Neural cell (in vitro differentiated cells): ENCODE results near the gene PLXNA4. TPM values are rescaled to one million over a fixed set of nuclear protein-coding genes. Genes with fewer than 3 reads are reported as not detected.

Experiments
- H2AFZ ChIP-seq: fragments of 200-600, 300-800 bp; sonication (generic), shearing (Covaris generic); 2 replicates; pipeline ENCODE4 v1.6.0; 2014; ENCODE audit warnings: low read depth, mild to moderate bottlenecking, antibody characterized with exemption, low read length, moderate library complexity
- H3F3A ChIP-seq: fragments of 200-600 bp; shearing (Covaris generic); 2 replicates; pipeline ENCODE4 v1.6.1; 2016; ENCODE audit warnings: mild to moderate bottlenecking, moderate library complexity, mixed read lengths, antibody characterized with exemption, low read length; ENCODE audit not compliant: insufficient read depth, poor library complexity, severe bottlenecking
- H3K27ac ChIP-seq: fragments of 200-600, 300-800 bp; sonication (generic), shearing (Covaris generic); 2 replicates; pipeline ENCODE4 v1.5.1; 2014; ENCODE audit warnings: mild to moderate bottlenecking, low read length, moderate library complexity
- H3K27me3 ChIP-seq: fragments of 300-800, 200-600 bp; sonication (generic), shearing (Covaris generic); 2 replicates; pipeline ENCODE4 v1.6.0; 2014; ENCODE audit warnings: mild to moderate bottlenecking, low read depth, low read length, moderate library complexity; ENCODE audit not compliant: insufficient read depth
- H3K36me3 ChIP-seq: fragments of 300-800, 200-600 bp; sonication (generic), shearing (Covaris generic); 2 replicates; pipeline ENCODE4 v1.5.1; 2014; ENCODE audit warnings: mild to moderate bottlenecking, antibody characterized with exemption, low read length, moderate library complexity; ENCODE audit not compliant: insufficient read depth
- H3K4me2 ChIP-seq: fragments of 300-800, 200-600 bp; sonication (generic), shearing (Covaris generic); 2 replicates; pipeline ENCODE4 v1.6.0; 2014; ENCODE audit warnings: mild to moderate bottlenecking, low read length
- H3K4me3 ChIP-seq: fragments of 300-800, 200-600 bp; sonication (generic), shearing (Covaris generic); 2 replicates; pipeline ENCODE4 v1.5.1; 2014; ENCODE audit warnings: mild to moderate bottlenecking, low read length, moderate library complexity
- H3K79me2 ChIP-seq: fragments of 200-600 bp; shearing (Covaris generic); replicated peaks from 2 replicates; pipeline ENCODE4 v1.6.0; 2014; ENCODE audit warnings: mild to moderate bottlenecking, low read length, moderate library complexity; ENCODE audit not compliant: insufficient read depth
- H3K9ac ChIP-seq: fragments of 300-800, 200-600 bp; sonication (generic), shearing (Covaris generic); 2 replicates; pipeline ENCODE4 v1.6.1; 2016; ENCODE audit warnings: mild to moderate bottlenecking, low read length, mixed read lengths
- H3K9me2 ChIP-seq: fragments of 200-600 bp; shearing (Covaris generic); 2 replicates; pipeline ENCODE4 v1.6.1; 2016; ENCODE audit warnings: mild to moderate bottlenecking, low read length, mixed read lengths; ENCODE audit not compliant: insufficient read depth
- H3K9me3 ChIP-seq: fragments of 200-600, 300-800 bp; sonication (generic), shearing (Covaris generic); 2 replicates; pipeline ENCODE4 v1.6.1; 2016; ENCODE audit warnings: mild to moderate bottlenecking, mixed run types, low read length, moderate library complexity, mixed read lengths
- H4K20me1 ChIP-seq: fragments of 200-600 bp; shearing (Covaris generic); 2 replicates; pipeline ENCODE4 v1.6.1; 2016; ENCODE audit warnings: mild to moderate bottlenecking, mixed run types; ENCODE audit not compliant: insufficient read depth
- EP300 ChIP-seq: fragments of 450-650 bp; conservative IDR thresholded peaks from 2 replicates; pipeline ENCODE4 v1.6.1; 2014; ENCODE audit warnings: antibody characterized with exemption, mild to moderate bottlenecking, moderate library complexity; ENCODE audit not compliant: poor library complexity, severe bottlenecking
- EZH2 ChIP-seq: fragments of 200-600, 300-800 bp; shearing (Covaris generic), sonication (generic); IDR thresholded peaks from 2 replicates; pipeline ENCODE4 v1.6.1; 2014; ENCODE audit warnings: antibody characterized with exemption, low read length, borderline replicate concordance, mild to moderate bottlenecking; ENCODE audit not compliant: insufficient read depth, poor library complexity, severe bottlenecking
- MXI1 ChIP-seq: fragments of 450-650 bp; conservative IDR thresholded peaks from 2 replicates; pipeline ENCODE4 v1.6.1; 2014; ENCODE audit warnings: antibody characterized with exemption, mild to moderate bottlenecking; ENCODE audit not compliant: poor library complexity, severe bottlenecking
- POLR2AphosphoS5 ChIP-seq: IDR thresholded peaks from 2 replicates; pipeline ENCODE4 v1.6.1; 2012
- RAD21 ChIP-seq: fragments of 450-650 bp; conservative IDR thresholded peaks from 2 replicates; pipeline ENCODE4 v1.6.1; 2014; ENCODE audit warnings: antibody characterized with exemption, mild to moderate bottlenecking, moderate library complexity
- SMC3 ChIP-seq: fragments of 450-650 bp; conservative IDR thresholded peaks from 2 replicates; pipeline ENCODE4 v1.6.1; 2014; ENCODE audit warnings: antibody characterized with exemption, mild to moderate bottlenecking, moderate library complexity; ENCODE audit not compliant: poor library complexity
- TAF1 ChIP-seq: IDR thresholded peaks from 2 replicates; pipeline ENCODE4 v1.6.1; 2012; ENCODE audit warnings: low read depth
- polyA plus RNA-seq: library from polyadenylated mRNA; depleted of rRNA; stranded (reverse); fragments of >200 nt; gene quantifications from 2 replicates; pipeline ENCODE4 v1.2.3, GENCODE V29; 2014
- TF ChIP-seq, protein P1 (sequence below): IDR thresholded peaks from 2 replicates; pipeline ENCODE4 v1.6.1; 2012; ENCODE audit warnings: borderline replicate concordance
- TF ChIP-seq, protein P2 (sequence below): fragments of 450-650 bp; IDR thresholded peaks from 2 replicates; pipeline ENCODE4 v1.5.1; 2014; ENCODE audit warnings: antibody characterized with exemption, mild to moderate bottlenecking, moderate library complexity; ENCODE audit not compliant: poor library complexity, severe bottlenecking

Gene PLXNA4
- polyA plus RNA-seq, 1 donor from 2014 or later: 7.2 TPM

DNA sequence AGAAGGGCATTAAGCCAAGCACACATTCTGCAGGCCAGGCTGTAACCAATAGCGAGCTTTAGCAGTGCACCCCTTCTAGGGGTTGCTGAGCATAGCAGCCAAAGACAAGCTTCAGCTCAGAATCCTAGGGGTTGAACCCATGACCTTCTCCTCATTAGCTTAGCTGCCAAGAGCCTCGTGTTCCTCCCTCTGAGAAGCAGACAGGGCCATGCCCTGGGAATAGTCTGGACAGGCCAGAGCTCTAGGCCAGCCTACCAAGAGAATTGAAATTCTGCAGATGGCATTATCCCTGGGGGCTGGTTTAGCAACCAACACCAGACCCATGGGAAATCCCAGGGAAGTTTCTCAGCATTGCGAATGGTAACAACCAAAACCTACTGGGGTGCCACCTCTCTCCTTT is 77.2 kb downstream of the PLXNA4 start:
- TF ChIP-seq MXI1: no peak
- TF ChIP-seq SMC3: no peak
- TF ChIP-seq EP300: no peak
- no peak for TF ChIP-seq RAD21
- TF ChIP-seq TAF1: no peak
- TF ChIP-seq, protein P1, sequence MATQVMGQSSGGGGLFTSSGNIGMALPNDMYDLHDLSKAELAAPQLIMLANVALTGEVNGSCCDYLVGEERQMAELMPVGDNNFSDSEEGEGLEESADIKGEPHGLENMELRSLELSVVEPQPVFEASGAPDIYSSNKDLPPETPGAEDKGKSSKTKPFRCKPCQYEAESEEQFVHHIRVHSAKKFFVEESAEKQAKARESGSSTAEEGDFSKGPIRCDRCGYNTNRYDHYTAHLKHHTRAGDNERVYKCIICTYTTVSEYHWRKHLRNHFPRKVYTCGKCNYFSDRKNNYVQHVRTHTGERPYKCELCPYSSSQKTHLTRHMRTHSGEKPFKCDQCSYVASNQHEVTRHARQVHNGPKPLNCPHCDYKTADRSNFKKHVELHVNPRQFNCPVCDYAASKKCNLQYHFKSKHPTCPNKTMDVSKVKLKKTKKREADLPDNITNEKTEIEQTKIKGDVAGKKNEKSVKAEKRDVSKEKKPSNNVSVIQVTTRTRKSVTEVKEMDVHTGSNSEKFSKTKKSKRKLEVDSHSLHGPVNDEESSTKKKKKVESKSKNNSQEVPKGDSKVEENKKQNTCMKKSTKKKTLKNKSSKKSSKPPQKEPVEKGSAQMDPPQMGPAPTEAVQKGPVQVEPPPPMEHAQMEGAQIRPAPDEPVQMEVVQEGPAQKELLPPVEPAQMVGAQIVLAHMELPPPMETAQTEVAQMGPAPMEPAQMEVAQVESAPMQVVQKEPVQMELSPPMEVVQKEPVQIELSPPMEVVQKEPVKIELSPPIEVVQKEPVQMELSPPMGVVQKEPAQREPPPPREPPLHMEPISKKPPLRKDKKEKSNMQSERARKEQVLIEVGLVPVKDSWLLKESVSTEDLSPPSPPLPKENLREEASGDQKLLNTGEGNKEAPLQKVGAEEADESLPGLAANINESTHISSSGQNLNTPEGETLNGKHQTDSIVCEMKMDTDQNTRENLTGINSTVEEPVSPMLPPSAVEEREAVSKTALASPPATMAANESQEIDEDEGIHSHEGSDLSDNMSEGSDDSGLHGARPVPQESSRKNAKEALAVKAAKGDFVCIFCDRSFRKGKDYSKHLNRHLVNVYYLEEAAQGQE: no peak
- no peak for TF ChIP-seq POLR2AphosphoS5
- TF ChIP-seq, protein P2, sequence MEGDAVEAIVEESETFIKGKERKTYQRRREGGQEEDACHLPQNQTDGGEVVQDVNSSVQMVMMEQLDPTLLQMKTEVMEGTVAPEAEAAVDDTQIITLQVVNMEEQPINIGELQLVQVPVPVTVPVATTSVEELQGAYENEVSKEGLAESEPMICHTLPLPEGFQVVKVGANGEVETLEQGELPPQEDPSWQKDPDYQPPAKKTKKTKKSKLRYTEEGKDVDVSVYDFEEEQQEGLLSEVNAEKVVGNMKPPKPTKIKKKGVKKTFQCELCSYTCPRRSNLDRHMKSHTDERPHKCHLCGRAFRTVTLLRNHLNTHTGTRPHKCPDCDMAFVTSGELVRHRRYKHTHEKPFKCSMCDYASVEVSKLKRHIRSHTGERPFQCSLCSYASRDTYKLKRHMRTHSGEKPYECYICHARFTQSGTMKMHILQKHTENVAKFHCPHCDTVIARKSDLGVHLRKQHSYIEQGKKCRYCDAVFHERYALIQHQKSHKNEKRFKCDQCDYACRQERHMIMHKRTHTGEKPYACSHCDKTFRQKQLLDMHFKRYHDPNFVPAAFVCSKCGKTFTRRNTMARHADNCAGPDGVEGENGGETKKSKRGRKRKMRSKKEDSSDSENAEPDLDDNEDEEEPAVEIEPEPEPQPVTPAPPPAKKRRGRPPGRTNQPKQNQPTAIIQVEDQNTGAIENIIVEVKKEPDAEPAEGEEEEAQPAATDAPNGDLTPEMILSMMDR: no peak
- no peak for TF ChIP-seq EZH2
- H3K4me3 ChIP-seq: no peak overlapping the region
- H3K9me2 ChIP-seq: no peaks in the 10 kb centered on the region
- no peak overlapping the region for H2AFZ ChIP-seq
- no peaks in the 10 kb centered on the region for H3K36me3 ChIP-seq
- H3K9ac ChIP-seq: no peak overlapping the region
- H3F3A ChIP-seq: peaks cover 3% of the 10 kb centered on the region
- H3K4me2 ChIP-seq: no peak overlapping the region
- no peaks in the 10 kb centered on the region for H3K79me2 ChIP-seq
- no peaks in the 10 kb centered on the region for H3K27me3 ChIP-seq
- no peaks in the 10 kb centered on the region for H3K9me3 ChIP-seq
- H3K27ac ChIP-seq: no peak overlapping the region
- H4K20me1 ChIP-seq: no peaks in the 10 kb centered on the region

DNA sequence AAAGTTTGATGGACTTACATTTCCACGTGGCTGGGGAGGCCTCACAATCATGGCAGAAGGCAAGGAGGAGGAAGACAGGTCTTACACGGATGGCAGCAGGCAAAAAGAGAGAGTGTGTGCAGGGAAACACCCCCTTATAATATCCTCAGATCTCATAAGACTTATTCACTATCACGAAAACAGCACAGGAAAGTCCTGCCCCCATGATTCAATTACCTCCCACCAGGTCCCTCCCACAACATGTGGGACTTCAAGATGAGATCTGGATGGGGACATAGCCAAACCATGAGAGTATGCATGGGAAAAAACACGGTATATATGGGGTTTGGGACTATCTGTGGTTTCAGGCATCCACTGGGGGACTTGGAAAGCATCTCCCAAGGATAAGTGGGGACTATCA is 78.0 kb downstream of the PLXNA4 start:
- TF ChIP-seq TAF1 (no peak), EP300 (no peak), POLR2AphosphoS5 (no peak), EZH2 (no peak), RAD21 (no peak)
- TF ChIP-seq, protein P1: no peak
- TF ChIP-seq, protein P2: no peak
- Histone ChIP-seq H3K27ac (no peak overlapping the region), H3F3A (peaks cover 3% of the 10 kb centered on the region), H3K9ac (no peak overlapping the region), H3K9me3 (no peaks in the 10 kb centered on the region), H3K36me3 (no peaks in the 10 kb centered on the region), H3K4me3 (no peak overlapping the region), H2AFZ (no peak overlapping the region), H4K20me1 (no peaks in the 10 kb centered on the region), H3K27me3 (no peaks in the 10 kb centered on the region), H3K79me2 (no peaks in the 10 kb centered on the region), H3K9me2 (no peaks in the 10 kb centered on the region), H3K4me2 (no peak overlapping the region)
